HG02678 (cell line): Measurements from ENCODE around the gene PRLR.
A peak's percentile ranks its signal among the peaks of the same experiment; 100 is the strongest.
"Not testable (repeated sequence)": the region's sequence is repeated elsewhere in the genome, so short reads cannot be mapped to it uniquely, and the experiment has no call there.

Experiments used
- ATAC-seq: cut with Tn5 transposase; IDR thresholded peaks from one replicate; pipeline ENCODE4 v1.9.1; 2021; ENCODE audit warnings: mild to moderate bottlenecking, moderate library complexity; ENCODE audit not compliant: unreplicated experiment

The PRLR gene

DNA sequence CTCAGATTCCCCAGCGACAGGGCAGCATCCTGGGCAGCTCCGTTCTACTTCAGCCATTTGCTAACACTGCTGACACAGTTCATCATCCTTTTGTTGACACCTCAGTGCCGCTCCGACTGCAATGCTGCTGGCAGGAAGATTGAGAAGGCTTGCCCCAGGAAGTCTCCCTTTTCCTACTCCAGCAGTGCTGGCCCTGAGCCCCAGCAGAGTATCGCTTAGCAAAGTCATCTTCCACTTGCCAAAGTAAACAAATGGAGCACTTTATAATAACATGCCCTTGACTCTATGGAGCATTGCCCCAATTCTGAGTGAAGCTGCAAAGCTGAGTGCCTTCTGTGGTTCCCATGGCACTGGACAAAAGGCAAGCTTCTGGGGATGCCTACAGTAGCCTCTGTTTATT, 32.2 kb downstream of the PRLR start:
- ATAC-seq = no peak

DNA sequence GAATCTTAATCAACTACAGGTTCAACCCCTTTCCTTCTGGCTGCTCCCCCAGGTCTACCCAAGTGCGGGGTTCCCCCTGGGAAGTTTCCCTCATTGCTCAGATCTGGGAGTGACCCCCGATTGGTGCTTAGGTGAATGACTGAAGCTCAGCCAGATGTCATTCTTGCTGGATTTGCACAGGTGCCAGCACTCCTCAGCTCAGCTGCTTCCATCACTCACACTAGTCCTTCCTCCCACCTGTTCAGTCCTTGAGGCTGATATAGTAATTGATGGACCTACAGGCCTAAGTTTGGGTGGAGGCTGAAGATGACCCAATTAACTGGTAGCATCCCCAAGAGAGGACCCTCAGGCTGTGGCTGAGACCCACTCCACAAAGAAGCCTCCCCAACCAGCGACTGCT, 32.9 kb downstream of the PRLR start:
- ATAC-seq = no peak

DNA sequence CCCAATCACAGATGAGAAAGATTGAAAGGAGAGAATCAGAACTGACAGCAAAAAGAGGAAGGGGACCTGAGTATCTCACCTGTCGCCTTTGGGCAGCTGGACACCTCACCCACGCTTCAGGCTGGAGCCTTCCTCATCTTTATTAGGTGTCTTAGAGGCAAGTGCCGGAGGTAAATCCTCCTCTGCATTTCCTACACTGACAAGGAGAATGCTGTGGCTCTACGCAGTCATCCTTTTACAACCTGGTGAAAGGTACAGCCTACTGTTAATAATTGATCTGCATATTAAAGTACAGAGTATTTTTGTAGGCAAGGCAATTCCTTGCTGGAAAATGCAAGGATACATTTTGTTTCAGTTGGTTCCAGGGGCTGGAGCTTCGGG, 34.8 kb downstream of the PRLR start:
- no peak for ATAC-seq

DNA sequence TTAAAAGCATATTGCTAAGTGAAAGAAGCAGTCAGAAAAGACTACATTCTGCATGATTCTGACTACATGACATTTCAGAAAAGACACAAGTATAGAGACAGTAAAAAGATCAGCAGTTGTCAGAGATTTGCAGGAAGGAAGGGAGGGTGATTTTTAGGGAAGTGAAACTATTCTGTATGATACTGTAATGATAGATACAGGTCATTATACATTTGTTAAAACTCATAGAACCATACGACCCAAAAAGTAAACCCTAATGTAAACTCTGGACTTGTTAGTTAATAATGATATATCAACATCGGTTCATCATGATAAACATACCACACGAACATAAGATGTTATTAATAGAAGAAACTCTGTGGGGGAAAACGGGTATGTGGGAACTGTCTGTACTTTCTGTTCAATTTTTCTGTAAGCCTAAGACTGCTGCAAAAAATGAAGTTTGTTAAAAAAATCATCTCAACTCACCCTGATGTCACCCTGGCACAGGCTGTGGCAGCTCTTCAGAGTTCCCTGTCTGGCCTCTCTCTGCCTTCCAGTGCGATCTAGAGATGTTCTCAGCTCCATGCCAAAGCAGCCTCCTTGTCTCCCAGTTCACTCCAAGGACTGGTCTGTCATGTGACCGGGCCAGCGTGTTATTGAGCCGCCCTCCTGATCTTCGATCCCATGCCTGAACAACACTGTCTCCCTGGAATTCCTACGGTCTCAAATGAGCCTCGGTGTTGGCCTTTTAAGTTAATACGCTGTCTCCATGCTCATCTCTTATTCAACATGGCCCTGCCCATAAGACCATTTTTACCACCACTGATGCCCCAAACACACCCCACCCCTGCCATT, 35.4 kb downstream of the PRLR start:
- ATAC-seq = peak; percentile 95

DNA sequence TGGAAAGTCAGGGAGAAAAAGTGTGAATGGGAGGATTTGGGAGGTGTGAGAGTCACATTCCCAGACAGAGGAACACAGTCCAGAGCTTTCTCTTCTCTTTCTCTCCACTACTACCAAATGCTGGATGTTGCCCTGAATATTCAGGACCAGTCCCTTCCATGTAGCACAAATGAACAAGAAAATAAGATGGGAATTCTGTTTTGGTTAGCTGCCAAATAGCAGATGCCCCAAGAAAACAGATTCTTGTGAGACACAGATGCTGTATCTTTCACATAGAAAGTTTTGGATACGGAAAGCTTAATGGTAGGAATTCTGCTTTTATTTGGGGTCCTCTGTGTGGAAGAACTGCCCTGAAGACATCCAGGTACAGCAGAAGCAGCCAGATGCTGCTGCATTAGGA, 37.8 kb downstream of the PRLR start:
- no peak for ATAC-seq

DNA sequence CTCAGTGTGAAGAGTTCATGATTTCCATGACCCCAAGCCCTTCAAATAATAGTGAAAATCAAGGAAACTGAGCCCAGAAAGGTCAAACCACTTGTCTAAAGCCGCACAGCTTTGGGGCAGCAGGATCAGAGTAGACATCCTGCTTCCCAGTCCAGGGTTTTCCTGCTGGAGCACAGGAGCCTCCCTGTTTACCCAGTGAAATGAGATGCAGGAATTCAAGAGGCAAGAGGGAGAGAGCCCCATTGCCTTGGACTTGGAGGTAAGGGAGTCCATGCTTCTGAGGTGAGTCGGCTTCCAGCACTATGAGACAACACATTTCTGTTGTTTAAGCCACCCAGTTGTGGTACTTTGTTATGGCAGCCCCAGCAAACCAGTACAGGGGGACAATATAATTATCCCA, 40.5 kb downstream of the PRLR start:
- not testable (repeated sequence) for ATAC-seq

DNA sequence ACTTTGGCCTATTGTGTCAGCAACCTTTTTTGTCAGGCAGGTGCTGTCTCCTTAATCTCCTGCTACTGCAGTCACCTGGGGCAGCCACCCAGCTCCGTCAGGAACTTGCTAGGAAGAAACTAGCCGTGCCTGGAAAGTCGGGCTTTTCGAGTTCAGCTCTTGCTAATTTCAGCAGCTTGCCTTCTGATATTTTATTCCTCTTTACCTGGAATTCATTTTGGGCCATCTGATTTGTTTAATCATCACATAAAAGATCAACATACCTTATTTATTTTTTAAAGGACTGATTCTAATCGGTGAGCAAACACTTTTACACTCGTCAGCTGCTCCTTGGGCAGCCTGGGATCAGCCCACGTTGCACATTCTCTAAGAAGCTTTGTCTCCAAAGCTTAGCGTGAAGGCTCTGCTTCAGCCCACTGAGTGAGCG, 42.2 kb downstream of the PRLR start:
- ATAC-seq = no peak

DNA sequence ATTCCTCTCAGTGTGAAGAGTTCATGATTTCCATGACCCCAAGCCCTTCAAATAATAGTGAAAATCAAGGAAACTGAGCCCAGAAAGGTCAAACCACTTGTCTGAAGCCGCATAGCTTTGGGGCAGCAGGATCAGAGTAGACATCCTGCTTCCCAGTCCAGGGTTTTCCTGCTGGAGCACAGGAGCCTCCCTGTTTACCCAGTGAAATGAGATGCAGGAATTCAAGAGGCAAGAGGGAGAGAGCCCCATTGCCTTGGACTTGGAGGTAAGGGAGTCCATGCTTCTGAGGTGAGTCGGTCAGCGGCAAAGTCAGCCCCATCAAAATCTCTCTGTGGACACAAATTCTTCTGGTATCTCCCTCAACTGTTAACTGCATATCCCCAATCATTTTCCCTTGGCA, 42.7 kb downstream of the PRLR start:
- ATAC-seq = not testable (repeated sequence)

DNA sequence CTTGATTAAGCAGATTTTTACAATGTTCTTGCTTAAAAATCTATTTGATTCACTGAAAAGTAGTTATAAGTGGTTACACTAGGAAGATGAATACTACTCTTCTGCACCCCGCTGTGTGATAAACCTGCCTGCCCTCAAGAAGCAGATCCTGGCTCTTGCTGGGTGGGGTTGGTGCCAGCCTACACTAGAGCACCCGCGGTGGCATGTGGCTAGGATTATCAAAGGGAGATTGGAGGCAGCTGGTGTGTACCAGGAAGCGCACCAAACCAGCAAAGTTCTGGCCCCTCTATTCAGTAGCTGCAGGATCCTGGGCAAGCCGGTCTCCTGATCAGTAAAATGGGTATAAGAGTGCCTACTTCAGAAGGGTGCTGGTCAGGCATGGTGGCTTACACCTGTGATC, 43.5 kb downstream of the PRLR start:
- no peak for ATAC-seq

DNA sequence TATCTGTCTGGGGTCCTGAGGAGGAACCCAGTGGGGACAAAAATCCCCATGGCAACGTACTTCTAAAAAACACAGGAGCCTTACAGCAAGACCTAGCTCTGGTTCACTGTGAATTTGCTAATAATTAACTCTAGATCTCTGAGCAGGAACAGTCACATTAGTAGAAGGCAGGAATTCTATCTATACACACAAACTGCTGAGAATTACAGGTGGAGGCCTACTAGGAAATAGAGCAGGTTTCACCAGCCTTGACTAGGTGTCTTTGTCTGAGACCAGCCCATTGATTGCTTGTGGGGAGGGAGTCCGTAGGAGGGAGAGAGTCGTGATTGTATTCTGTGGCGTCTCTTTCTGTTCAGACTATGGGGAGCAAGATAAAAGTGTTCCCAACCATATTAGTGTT, 44.8 kb downstream of the PRLR start:
- no peak for ATAC-seq

DNA sequence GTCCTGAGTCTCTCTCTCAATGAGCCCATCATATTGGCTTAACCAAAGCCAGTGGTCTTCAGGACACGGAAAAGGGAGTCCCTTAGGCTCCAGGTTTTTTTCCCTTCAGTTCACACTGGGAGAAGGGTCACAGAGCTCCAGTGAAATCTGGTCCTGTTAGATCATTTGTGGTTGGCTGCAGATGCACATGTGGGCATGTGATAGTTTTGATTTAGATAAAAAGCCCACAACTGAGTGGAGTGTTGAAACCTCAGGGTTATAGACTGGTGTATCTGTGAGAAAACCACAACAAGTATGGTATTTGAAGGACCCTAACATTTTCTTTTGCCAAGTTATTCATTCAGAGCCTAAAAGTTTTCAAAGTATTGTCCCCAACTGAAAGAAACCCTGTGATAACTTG, 46.7 kb downstream of the PRLR start:
- no peak for ATAC-seq

DNA sequence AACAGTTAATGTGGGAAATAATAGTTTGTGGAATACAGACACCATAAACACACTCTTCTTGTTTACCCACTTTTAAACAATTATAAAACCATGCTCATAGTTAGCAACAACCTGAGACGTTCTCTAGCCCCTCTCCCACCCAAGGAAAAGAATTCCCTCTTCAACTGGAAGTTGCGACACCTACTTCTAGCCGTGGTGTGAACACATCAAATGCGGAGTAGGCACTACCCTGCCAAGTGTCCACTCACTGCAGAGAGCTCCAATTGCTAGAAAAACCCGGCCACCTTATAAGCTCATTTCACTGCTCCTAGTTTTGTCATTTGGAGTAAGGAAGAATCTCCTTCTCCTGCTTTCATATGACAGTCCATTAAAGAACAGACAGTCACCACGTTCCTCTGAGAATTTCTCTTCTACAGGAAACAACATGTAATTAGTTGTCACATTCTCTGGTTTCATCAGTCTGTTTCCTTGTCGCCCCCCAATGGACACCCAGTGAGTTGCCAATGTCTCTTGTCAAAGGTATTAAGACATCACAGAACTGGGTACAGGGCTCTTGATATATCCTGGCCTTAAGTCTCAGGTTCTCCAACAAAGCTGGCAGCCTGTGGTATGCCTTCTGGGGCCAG, 47.3 kb downstream of the PRLR start:
- peak; percentile 72 for ATAC-seq

DNA sequence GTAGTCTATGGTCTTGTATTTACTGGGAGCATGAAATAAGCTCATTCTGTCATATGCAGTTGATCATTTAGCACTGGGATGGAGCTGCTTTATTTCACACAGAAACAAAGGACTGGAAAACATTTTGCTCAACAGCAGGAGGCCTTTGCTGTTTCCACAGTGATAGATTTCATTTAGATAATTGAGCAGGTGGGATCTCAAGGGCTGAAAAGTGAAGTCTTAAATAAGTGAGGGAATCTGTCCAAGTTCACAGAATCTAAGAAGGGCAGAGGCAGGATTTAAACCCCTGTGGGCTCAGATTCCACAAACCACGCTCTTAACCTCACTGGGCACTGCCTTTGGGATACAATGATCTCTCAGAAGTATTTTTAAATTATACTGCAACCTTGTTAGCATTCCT, 47.8 kb downstream of the PRLR start:
- ATAC-seq = no peak

DNA sequence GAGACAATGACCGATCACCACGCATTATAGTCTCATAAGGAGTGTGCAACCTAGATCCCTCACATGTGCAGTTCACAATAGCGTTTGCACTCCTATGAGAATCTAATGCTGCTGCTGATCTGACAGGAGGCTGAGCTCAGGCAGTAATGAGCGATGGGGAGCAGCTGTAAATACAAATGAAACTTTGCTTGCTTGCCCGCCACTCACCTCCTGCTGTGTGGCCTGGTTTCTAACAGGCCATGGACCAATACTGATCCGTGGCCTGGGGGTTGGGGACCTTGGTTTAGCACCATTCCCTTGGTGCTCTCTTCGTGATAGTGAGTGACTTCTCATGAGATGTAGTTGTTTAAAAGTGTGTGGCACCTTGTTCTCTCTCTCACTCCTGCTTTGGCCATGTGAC, 50.2 kb downstream of the PRLR start:
- no peak for ATAC-seq

DNA sequence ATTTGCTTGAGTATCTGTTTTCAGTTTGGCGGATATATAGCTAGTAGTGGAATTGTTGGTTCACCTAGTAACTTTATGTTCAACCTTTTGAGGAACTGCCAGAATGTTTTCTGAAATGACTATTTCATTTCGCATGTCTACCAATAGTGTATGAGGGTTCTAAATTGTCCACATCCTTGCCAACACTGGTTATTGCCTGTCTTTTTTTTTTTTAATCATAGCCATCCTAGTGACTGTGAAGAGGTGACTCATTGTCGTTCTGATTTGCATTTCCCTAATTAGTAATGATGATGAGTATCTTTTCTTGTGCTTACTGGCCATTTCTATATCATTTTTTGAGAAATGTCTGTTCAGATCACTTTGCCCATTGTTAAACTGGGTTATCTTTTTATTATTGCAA, 52.5 kb downstream of the PRLR start:
- ATAC-seq = no peak

DNA sequence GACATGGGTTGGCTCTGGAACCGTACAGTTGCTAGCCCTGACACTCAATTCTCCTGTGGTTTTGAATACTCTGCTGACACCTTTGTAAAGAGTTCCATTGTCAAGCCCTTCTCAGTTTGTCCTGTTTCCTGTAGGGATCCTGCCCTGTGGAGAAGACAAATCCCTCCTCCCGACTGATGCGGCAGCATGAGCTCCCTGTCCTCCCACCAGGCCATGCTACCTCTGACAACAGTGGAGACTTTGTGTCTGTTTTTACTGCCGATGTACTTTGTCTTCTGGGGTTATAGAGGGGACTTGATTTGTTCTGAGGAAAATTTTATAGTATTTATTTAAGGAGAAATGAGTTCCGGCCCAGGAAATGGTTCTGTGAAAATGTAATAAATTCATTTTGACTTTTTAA, 57.8 kb downstream of the PRLR start:
- ATAC-seq = no peak

DNA sequence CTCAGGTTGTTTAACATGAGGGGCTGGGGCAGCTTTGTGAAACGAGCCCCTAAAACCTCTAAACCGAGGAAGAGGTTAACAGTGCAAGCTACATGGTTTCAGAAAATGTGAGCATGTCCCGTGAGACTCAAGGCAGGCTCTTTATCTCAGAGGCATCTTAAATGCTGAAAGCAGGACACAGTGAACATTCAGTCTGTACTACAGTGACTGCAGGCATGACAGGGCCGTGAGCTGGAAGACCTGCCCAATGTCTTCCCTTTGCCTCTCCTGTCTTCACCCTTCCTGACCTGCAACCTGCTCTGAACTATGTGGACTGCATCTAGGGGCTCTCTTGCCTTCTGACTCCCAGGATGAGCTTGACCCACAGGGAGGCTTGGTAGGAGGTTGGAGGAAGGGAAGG, 58.3 kb downstream of the PRLR start:
- no peak for ATAC-seq

DNA sequence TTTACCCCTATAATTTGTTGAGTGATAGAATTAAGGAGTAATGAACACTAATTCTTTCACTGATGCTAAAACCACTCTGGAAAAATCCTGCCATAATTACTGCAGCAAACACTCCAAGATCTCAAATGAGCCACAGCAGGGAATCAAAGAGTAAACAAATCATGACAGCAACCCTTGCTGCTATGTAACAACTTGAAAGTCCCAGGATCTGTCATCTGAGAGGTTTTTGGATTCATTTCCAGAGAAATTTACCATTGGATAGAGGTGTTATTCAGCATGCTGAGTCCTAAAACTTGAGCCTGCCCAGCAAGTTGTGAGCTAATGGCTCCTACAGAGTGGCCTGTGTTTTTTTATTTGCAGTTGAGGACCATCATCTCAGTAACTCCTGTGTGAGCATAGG, 59.2 kb downstream of the PRLR start:
- ATAC-seq = no peak

DNA sequence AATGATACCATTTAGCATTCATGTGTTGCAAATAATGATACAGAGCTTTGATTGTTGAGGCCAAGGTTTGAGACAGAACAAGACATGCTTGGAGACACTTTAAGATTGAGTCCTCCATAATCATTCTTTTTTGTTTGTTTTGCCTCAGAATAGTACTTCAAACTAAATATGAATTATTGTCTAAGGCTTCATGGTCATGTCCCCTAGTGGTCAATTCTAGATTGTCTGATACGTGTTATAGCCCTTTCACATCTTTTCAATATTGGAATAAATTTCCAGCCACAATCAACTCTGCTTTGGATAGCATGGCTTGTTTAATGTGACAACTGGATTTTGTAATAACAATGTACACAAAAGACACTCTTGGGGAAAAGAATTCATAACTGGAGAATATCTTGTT, 64.2 kb downstream of the PRLR start:
- ATAC-seq = no peak

DNA sequence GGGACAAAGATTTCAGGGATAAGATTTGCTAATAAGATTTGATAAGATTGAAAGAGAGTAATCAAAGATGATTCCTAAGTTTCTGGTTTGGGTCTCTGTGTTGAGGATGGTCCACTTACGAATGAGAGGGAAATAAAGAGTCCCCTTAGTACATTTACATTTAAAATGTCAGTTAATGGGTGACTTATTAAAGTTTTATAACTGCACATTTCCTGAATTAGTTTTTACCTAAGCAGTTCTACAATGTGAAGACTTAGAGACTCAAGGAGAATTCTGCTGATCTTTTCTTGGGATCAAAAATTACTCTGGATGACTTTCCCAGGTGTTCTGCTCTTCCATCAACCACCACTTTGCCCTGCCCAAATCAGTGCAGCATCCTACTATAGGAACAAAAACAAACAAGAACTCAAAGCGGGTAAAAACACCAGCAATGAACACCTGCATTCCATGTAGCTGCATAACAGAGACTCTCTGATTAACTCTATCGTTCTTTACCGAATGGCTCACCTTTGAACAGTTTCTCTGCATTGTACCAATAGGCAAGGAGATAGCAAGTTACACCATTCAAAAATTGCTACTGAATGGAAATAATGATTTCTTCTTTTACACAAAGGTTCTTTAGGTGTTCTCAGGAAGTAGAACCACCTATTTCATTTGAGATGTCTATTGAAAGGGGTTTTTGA, 65.3 kb downstream of the PRLR start:
- ATAC-seq = no peak

DNA sequence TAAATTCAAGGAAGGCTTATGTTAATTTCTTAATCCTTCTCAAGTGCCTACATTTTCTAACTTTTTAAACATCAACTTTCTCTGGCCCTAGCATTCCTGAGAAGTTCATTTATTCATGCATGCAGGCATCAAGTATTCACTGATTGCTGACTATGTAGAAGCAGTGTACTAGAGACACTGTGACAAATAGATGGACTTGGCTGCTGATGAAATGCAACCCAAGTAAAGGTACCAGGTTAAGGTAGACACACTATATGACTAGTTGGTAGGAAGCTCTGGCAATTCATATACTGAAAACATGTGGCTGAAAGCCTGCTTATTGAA, 66.6 kb downstream of the PRLR start:
- no peak for ATAC-seq
